H1 (cell line): ENCODE results near the gene TMA7B. TPM values are rescaled to one million over a fixed set of nuclear protein-coding genes. Genes with fewer than 3 reads are reported as not detected.

Experiments
- CTCF ChIA-PET: fragments of 300-600 bp; sonication (Branson Sonifier 250); formaldehyde crosslinking; loops from one replicate; lab custom pipeline; 2021; ENCODE audit not compliant: partially characterized antibody; lab: Charles Lee
- POLR2A ChIA-PET: fragments of 300-600 bp; sonication (Branson Sonifier 250); formaldehyde crosslinking; loops from one replicate; lab custom pipeline; 2021; ENCODE audit warnings: inconsistent platforms; ENCODE audit not compliant: partially characterized antibody; lab: Charles Lee
- DNase-seq, 2 experiments: peaks; one replicate each; pipeline versions ENCODE4 v3.0.0 to v3.0.0-alpha.2; 2010 to 2022; ENCODE audit warnings: low spot score in 2 of 2, low read depth in 1 of 2, mixed read lengths in 1 of 2
- FAIRE-seq: peaks from 2 replicates; lab custom pipeline; 2011; peaks lifted over from hg19 to GRCh38; lab: Jason Lieb, UNC
- H2AFZ ChIP-seq: 2 replicates; pipeline ENCODE4 v1.8.1; 2012; ENCODE audit warnings: low read length, inconsistent platforms
- H2AK5ac ChIP-seq: 2 replicates; pipeline ENCODE4 v1.6.1; 2013; ENCODE audit warnings: low read depth, low read length
- H2BK120ac ChIP-seq: replicated peaks from 2 replicates; pipeline ENCODE3; 2013; ENCODE audit warnings: low read depth, low read length, inconsistent platforms
- H2BK12ac ChIP-seq: 2 replicates; pipeline ENCODE4 v1.6.1; 2013; ENCODE audit warnings: low read depth, low read length
- H2BK15ac ChIP-seq: 2 replicates; pipeline ENCODE4 v1.6.1; 2013; ENCODE audit warnings: low read length
- H2BK20ac ChIP-seq: 2 replicates; pipeline ENCODE4 v1.6.1; 2013; ENCODE audit warnings: low read length
- H2BK5ac ChIP-seq: 2 replicates; pipeline ENCODE4 v1.6.1; 2013; ENCODE audit warnings: low read depth, low read length
- H3K14ac ChIP-seq: 2 replicates; pipeline ENCODE4 v1.6.1; 2013; ENCODE audit warnings: inconsistent platforms; ENCODE audit not compliant: insufficient read length
- H3K18ac ChIP-seq: 2 replicates; pipeline ENCODE4 v1.6.1; 2013; ENCODE audit warnings: low read length; ENCODE audit errors: extremely low read depth
- H3K23ac ChIP-seq: 2 replicates; pipeline ENCODE4 v1.6.1; 2013; ENCODE audit warnings: inconsistent platforms; ENCODE audit not compliant: insufficient read length
- H3K23me2 ChIP-seq: 2 replicates; pipeline ENCODE4 v1.6.1; 2013; ENCODE audit warnings: low read depth, low read length
- H3K27ac ChIP-seq: 2 replicates; pipeline ENCODE4 v1.6.1; 2011; ENCODE audit warnings: low read depth, low read length, inconsistent platforms
- H3K27me3 ChIP-seq, 4 experiments: replicated peaks in 1 of 4; 1 replicate in 1 of 4; 2 replicates in 3 of 4; pipeline versions ENCODE4 v1.6.1 to v1.8.1; 2011 to 2013; ENCODE audit warnings: low read length in 3 of 4, mild to moderate bottlenecking in 3 of 4, inconsistent platforms in 2 of 4, mixed read lengths in 2 of 4, moderate library complexity in 1 of 4; ENCODE audit not compliant: control insufficient read depth in 3 of 4, insufficient read depth in 3 of 4; ENCODE audit errors: extremely low read depth in 1 of 4
- H3K36me3 ChIP-seq, 4 experiments: 2 replicates each; pipeline versions ENCODE4 v1.6.1 to v1.8.1; 2011 to 2013; ENCODE audit warnings: mild to moderate bottlenecking in 4 of 4, low read length in 3 of 4, moderate library complexity in 2 of 4, control low read depth in 1 of 4, inconsistent platforms in 1 of 4; ENCODE audit not compliant: insufficient read depth in 4 of 4, control insufficient read depth in 2 of 4
- H3K4ac ChIP-seq: replicated peaks from 2 replicates; pipeline ENCODE3; 2013; ENCODE audit warnings: low read length, low read depth, mixed read lengths, inconsistent platforms; ENCODE audit not compliant: insufficient read length
- H3K4me1 ChIP-seq, 4 experiments: replicated peaks in 1 of 4; 1 replicate in 1 of 4; 2 replicates in 3 of 4; pipeline versions ENCODE4 v1.6.1 to v1.8.1; 2011 to 2013; ENCODE audit warnings: low read length in 3 of 4, inconsistent platforms in 2 of 4, mixed read lengths in 1 of 4; ENCODE audit not compliant: insufficient read depth in 4 of 4, control insufficient read depth in 3 of 4
- H3K4me2 ChIP-seq, 2 experiments: 2 replicates each; pipeline versions ENCODE4 v1.6.1 to v1.8.1; 2011 to 2013; ENCODE audit warnings: low read depth in 2 of 2, low read length in 2 of 2, control low read depth in 1 of 2, inconsistent platforms in 1 of 2, mild to moderate bottlenecking in 1 of 2; ENCODE audit not compliant: insufficient read depth in 1 of 2
- H3K4me3 ChIP-seq, 4 experiments: fragments of 200-600, 300-600 bp in 1 of 4; sonication (generic), shearing (Covaris generic), sonication (Bioruptor Twin) in 1 of 4; 2 replicates each; pipeline versions ENCODE4 v1.5.1 to v1.8.1; 2011 to 2016; ENCODE audit warnings: low read length in 4 of 4, low read depth in 3 of 4, control low read depth in 2 of 4, inconsistent platforms in 2 of 4, mild to moderate bottlenecking in 2 of 4, mixed read lengths in 1 of 4, moderate library complexity in 1 of 4; ENCODE audit not compliant: insufficient read depth in 2 of 4; ENCODE audit errors: extremely low read depth in 1 of 4
- H3K56ac ChIP-seq: replicated peaks from 2 replicates; pipeline ENCODE3; 2013; ENCODE audit warnings: low read depth, mild to moderate bottlenecking, mixed read lengths, low read length, inconsistent platforms; ENCODE audit not compliant: insufficient read length
- H3K79me1 ChIP-seq: 2 replicates; pipeline ENCODE4 v1.6.1; 2013; ENCODE audit warnings: low read depth, low read length, control low read depth
- H3K79me2 ChIP-seq, 2 experiments: 2 replicates each; pipeline versions ENCODE4 v1.6.1 to v1.8.1; 2012 to 2013; ENCODE audit warnings: low read length in 2 of 2, mild to moderate bottlenecking in 2 of 2, inconsistent platforms in 1 of 2; ENCODE audit not compliant: insufficient read depth in 2 of 2, control insufficient read depth in 1 of 2
- H3K9ac ChIP-seq, 4 experiments: replicated peaks in 1 of 4; 1 replicate in 1 of 4; 2 replicates in 3 of 4; pipeline versions ENCODE4 v1.6.1 to v1.8.1; 2011 to 2013; ENCODE audit warnings: low read depth in 3 of 4, low read length in 3 of 4, control low read depth in 2 of 4, mild to moderate bottlenecking in 2 of 4, moderate library complexity in 2 of 4, inconsistent platforms in 1 of 4; ENCODE audit errors: extremely low read depth in 1 of 4
- H3K9me3 ChIP-seq, 2 experiments: 2 replicates each; pipeline versions ENCODE4 v1.6.1 to v1.8.1; 2012 to 2013; ENCODE audit warnings: mild to moderate bottlenecking in 2 of 2, moderate library complexity in 2 of 2, control low read depth in 1 of 2, inconsistent platforms in 1 of 2, low read depth in 1 of 2, low read length in 1 of 2, mixed read lengths in 1 of 2; ENCODE audit not compliant: insufficient read depth in 2 of 2
- H4K20me1 ChIP-seq, 2 experiments: replicated peaks in 1 of 2; 2 replicates each; pipeline versions ENCODE3 to v1.8.1; 2011 to 2013; ENCODE audit warnings: inconsistent platforms in 2 of 2, low read length in 2 of 2, mild to moderate bottlenecking in 1 of 2; ENCODE audit not compliant: insufficient read depth in 2 of 2, control insufficient read depth in 1 of 2
- H4K5ac ChIP-seq: 2 replicates; pipeline ENCODE4 v1.6.1; 2013; ENCODE audit warnings: low read length, low read depth, mixed read lengths, inconsistent platforms; ENCODE audit not compliant: insufficient read length
- H4K8ac ChIP-seq: 2 replicates; pipeline ENCODE4 v1.8.0; 2013; ENCODE audit warnings: mild to moderate bottlenecking, moderate library complexity, low read length, inconsistent platforms; ENCODE audit not compliant: insufficient read depth; ENCODE audit errors: extremely low read depth
- H4K91ac ChIP-seq: replicated peaks from 2 replicates; pipeline ENCODE3; 2013; ENCODE audit warnings: low read length, mixed read lengths, inconsistent platforms; ENCODE audit not compliant: insufficient read length
- BACH1 ChIP-seq: IDR thresholded peaks from 2 replicates; pipeline ENCODE4 v1.6.1; 2012; ENCODE audit warnings: low read length, improper control_type of control experiment
- CHD2 ChIP-seq: IDR thresholded peaks from 2 replicates; pipeline ENCODE4 v1.6.1; 2012; ENCODE audit warnings: low read length, improper control_type of control experiment
- NRF1 ChIP-seq: IDR thresholded peaks from 2 replicates; pipeline ENCODE4 v1.6.1; 2011; ENCODE audit warnings: mild to moderate bottlenecking, low read depth, low read length, improper control_type of control experiment
- PHF8 ChIP-seq: fragments of 200-600 bp; sonication (generic); conservative IDR thresholded peaks from 2 replicates; pipeline ENCODE4 v1.7.1; 2012; ENCODE audit warnings: low read depth, mild to moderate bottlenecking, inconsistent platforms, low read length, moderate library complexity
- POLR2A ChIP-seq, 2 experiments: IDR thresholded peaks; 1 replicate in 1 of 2; 2 replicates in 1 of 2; pipeline ENCODE4 v1.6.1; 2011; ENCODE audit warnings: low read depth in 2 of 2, low read length in 2 of 2, mild to moderate bottlenecking in 2 of 2; ENCODE audit errors: control extremely low read depth in 1 of 2
- POU5F1 ChIP-seq: IDR thresholded peaks from 2 replicates; pipeline ENCODE4 v1.6.1; 2011; ENCODE audit warnings: low read depth, mild to moderate bottlenecking, low read length, moderate library complexity
- SIRT6 ChIP-seq: IDR thresholded peaks from one replicate; pipeline ENCODE4 v1.7.1; 2012; ENCODE audit warnings: low read length, inconsistent platforms
- WGBS, 2 experiments: shearing (Covaris generic) in 1 of 2; methylation state at CpG; one replicate each; pipeline versions ENCODE4 v1.1.6 to v1.1.7; 2013 to 2015; ENCODE audit warnings: low lambda C conversion rate in 2 of 2, mixed read lengths in 2 of 2, inconsistent platforms in 1 of 2, low coverage in 1 of 2, missing lambda C conversion rate in 1 of 2; ENCODE audit not compliant: insufficient replicate concordance in 2 of 2, insufficient coverage in 1 of 2, insufficient read length in 1 of 2; ENCODE audit errors: extremely low coverage in 1 of 2, missing lambda C conversion rate in 1 of 2; 5-methylcytosine and 5-hydroxymethylcytosine counted together
- polyA plus RNA-seq, 7 experiments: library from polyadenylated mRNA; depleted of rRNA in 3 of 7; stranded (reverse) in 5 of 7; unstranded in 2 of 7; fragments of >200 nt in 5 of 7; fragments of 200-250 nt in 2 of 7; gene quantifications; 1 replicate in 5 of 7; 2 replicates in 1 of 7; 4 replicates in 1 of 7; pipeline versions ENCODE4 v1.2.1 to v1.2.3, GENCODE V29; 2011 to 2013; ENCODE audit warnings: missing spikeins in 2 of 7, mixed read lengths in 2 of 7
- total RNA-seq: library from RNA; stranded (reverse); fragmentation: NEBNext Ultra II Directional; extraction: Animal tissue kit (Norgen Biotek cat#: 25700); gene quantifications from 2 replicates; pipeline ENCODE4 v1.2.1, GENCODE V29; 2021
- TF ChIP-seq, protein P1 (sequence below), 3 experiments: IDR thresholded peaks; 1 replicate in 2 of 3; 2 replicates in 1 of 3; pipeline versions ENCODE4 v1.5.1 to v1.6.1; 2011; ENCODE audit warnings: low read length in 3 of 3, mild to moderate bottlenecking in 3 of 3, inconsistent platforms in 2 of 3, low read depth in 1 of 3, moderate library complexity in 1 of 3; ENCODE audit not compliant: insufficient read depth in 1 of 3; ENCODE audit errors: control extremely low read depth in 1 of 3
- TF ChIP-seq, protein P2 (sequence below): IDR thresholded peaks from 2 replicates; pipeline ENCODE4 v1.6.1; 2011; ENCODE audit warnings: low read depth, mild to moderate bottlenecking, low read length; ENCODE audit not compliant: insufficient read depth

The TMA7B gene
- total and polyA plus RNA-seq, 2 of the 8 experiments (the other 6 are each of a cell fraction or from before 2014, with no cell fraction given): not detected

GRCh38 chr22:39960791-39961746, 872 bp downstream of the TMA7B start:
- H2BK5ac ChIP-seq: no peak overlapping the region
- FAIRE-seq (no peak), DNase-seq (no peak)
- no peak overlapping the region for H3K18ac ChIP-seq
- no peak overlapping the region for H3K9ac ChIP-seq
- no peaks in the 10 kb centered on the region for H3K79me2 ChIP-seq
- no peaks in the 10 kb centered on the region for H3K23me2 ChIP-seq
- H4K91ac ChIP-seq: no peak overlapping the region
- no peak overlapping the region for H2BK120ac ChIP-seq
- H3K79me1 ChIP-seq: no peaks in the 10 kb centered on the region
- H3K9me3 ChIP-seq: no peaks in the 10 kb centered on the region
- H2AK5ac ChIP-seq: no peak overlapping the region
- POLR2A ChIA-PET: no interaction called here
- no peak overlapping the region for H3K56ac ChIP-seq
- H3K27me3 ChIP-seq: peaks cover 0 to 7% (median 0%) of the 10 kb centered on the region in 4 experiments; a peak in 3 of 7 replicates
- no peak overlapping the region for H2BK15ac ChIP-seq
- H3K23ac ChIP-seq: no peak overlapping the region
- no peak overlapping the region for H3K14ac ChIP-seq
- H3K4ac ChIP-seq: no peak overlapping the region
- no peak overlapping the region for H3K4me2 ChIP-seq
- 0 out of 2 replicates have a peak overlapping the region, but pooled peaks have one; percentile 6 for H2BK20ac ChIP-seq
- no peak overlapping the region for H3K4me3 ChIP-seq
- H2BK12ac ChIP-seq: no peak overlapping the region; the same call in 1 of the 2 replicates
- no peak overlapping the region for H3K27ac ChIP-seq
- H4K20me1 ChIP-seq: no peaks in the 10 kb centered on the region
- H3K4me1 ChIP-seq: peaks cover 0 to 6% (median 3%) of the 10 kb centered on the region in 4 experiments; a peak in 4 of 7 replicates
- H2AFZ ChIP-seq: no peak overlapping the region
- 90% methylated on average over 13 of the region's 13 CpGs; no CpG with 5 or more reads in 1 of the 2 experiments for WGBS, 2 experiments
- TF ChIP-seq, protein P1, sequence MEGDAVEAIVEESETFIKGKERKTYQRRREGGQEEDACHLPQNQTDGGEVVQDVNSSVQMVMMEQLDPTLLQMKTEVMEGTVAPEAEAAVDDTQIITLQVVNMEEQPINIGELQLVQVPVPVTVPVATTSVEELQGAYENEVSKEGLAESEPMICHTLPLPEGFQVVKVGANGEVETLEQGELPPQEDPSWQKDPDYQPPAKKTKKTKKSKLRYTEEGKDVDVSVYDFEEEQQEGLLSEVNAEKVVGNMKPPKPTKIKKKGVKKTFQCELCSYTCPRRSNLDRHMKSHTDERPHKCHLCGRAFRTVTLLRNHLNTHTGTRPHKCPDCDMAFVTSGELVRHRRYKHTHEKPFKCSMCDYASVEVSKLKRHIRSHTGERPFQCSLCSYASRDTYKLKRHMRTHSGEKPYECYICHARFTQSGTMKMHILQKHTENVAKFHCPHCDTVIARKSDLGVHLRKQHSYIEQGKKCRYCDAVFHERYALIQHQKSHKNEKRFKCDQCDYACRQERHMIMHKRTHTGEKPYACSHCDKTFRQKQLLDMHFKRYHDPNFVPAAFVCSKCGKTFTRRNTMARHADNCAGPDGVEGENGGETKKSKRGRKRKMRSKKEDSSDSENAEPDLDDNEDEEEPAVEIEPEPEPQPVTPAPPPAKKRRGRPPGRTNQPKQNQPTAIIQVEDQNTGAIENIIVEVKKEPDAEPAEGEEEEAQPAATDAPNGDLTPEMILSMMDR (IDR thresholded peaks at IDR 0.05; ENCODE audit: control extremely low read depth in 1 of 3, insufficient read depth in 1 of 3, low read depth in 1 of 3, low read length in 3 of 3): no peak
- TF ChIP-seq NRF1 (no peak), CHD2 (no peak), SIRT6 (no peak), POLR2A (IDR thresholded peaks at IDR 0.05; ENCODE audit: control extremely low read depth in 1 of 2, low read depth in 2 of 2, low read length in 2 of 2) (no peak), PHF8 (no peak), POU5F1 (no peak), BACH1 (no peak)
- TF ChIP-seq, protein P2, sequence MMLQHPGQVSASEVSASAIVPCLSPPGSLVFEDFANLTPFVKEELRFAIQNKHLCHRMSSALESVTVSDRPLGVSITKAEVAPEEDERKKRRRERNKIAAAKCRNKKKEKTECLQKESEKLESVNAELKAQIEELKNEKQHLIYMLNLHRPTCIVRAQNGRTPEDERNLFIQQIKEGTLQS: no peak
- CTCF ChIA-PET: interaction anchor here (1.0 to 3.2 kb wide), 5 partner anchors 8 to 63 kb away, joined by 3 to 14 read pairs (median 7); no protein-coding TSS in a partner anchor
- no peaks in the 10 kb centered on the region for H3K36me3 ChIP-seq
- H4K8ac ChIP-seq: no peak overlapping the region
- H4K5ac ChIP-seq: no peak overlapping the region
